ENCODE results near the gene PALM3.

PALM3 gene

GRCh38 chr19:14012378-14012915 lies 49.4 kb downstream of the PALM3 start:
- in situ Hi-C loops (cut with MboI; ENCODE audit: low pct_unique_long_range_greater_than_20kb, low sequenced_read_pairs), result no loop called here
- DNase-seq, result no peak

GRCh38 chr19:14006766-14007562 lies 54.9 kb downstream of the PALM3 start:
- in situ Hi-C loops (cut with MboI; ENCODE audit: low pct_unique_long_range_greater_than_20kb, low sequenced_read_pairs), result no loop called here
- no peak for DNase-seq

- DNase-seq, result peak; percentile 99
- in situ Hi-C loops (cut with MboI; ENCODE audit: low pct_unique_long_range_greater_than_20kb, low sequenced_read_pairs), result no loop called here
Observed at GRCh38 chr19:14006085-14006765, 55.7 kb downstream of the PALM3 start, which contains the start of gene RFX1. Gene RFX1, minus strand, starts transcription at chr19:14006320. Its CDS starts 12,477 bp downstream, at chr19:13993843.

GRCh38 chr19:14005349-14006084 lies 56.4 kb downstream of the PALM3 start:
- in situ Hi-C loops (cut with MboI; ENCODE audit: low pct_unique_long_range_greater_than_20kb, low sequenced_read_pairs), result no loop called here
- peak; percentile 79 for DNase-seq

GRCh38 chr19:14004619-14005348 lies 57.1 kb downstream of the PALM3 start:
- in situ Hi-C loops (cut with MboI; ENCODE audit: low pct_unique_long_range_greater_than_20kb, low sequenced_read_pairs), result no loop called here

More at GRCh38 chr19:14004619-14005348, 57.1 kb downstream of the PALM3 start:
- no peak for DNase-seq

Measured in KBM-7 (cell line).